Measurements from ENCODE around the gene COL2A1. TPM values are rescaled to one million over a fixed set of nuclear protein-coding genes. Genes with fewer than 3 reads are reported as not detected.

The COL2A1 gene
- total RNA-seq, 4 donors from 2014 or later: 0.15 to 1.9 TPM; not detected in 2

- Histone ChIP-seq H3K27me3 (no peaks in the 10 kb centered on the region), H3K36me3 (no peaks in the 10 kb centered on the region), H3K9me3 (no peaks in the 10 kb centered on the region), H3K4me1 (no peaks in the 10 kb centered on the region), H3K27ac (no peak overlapping the region), H3K4me3 (no peak overlapping the region)
- DNase-seq: no peak
- TF ChIP-seq POLR2A (IDR thresholded peaks at IDR 0.05) (no peak), CTCF (IDR thresholded peaks at IDR 0.05) (no peak)
- intact Hi-C loops (cut with DNase I; ENCODE audit: low total_unique reads): no loop called here
Measured at GRCh38 chr12:47980197-47980596, 24.1 kb downstream of the COL2A1 start.

- TF ChIP-seq CTCF (IDR thresholded peaks at IDR 0.05) (no peak), POLR2A (IDR thresholded peaks at IDR 0.05) (no peak)
- DNase-seq: no peak
- Histone ChIP-seq H3K9me3 (no peaks in the 10 kb centered on the region), H3K27ac (no peak overlapping the region), H3K4me1 (no peaks in the 10 kb centered on the region), H3K36me3 (no peaks in the 10 kb centered on the region), H3K4me3 (no peak overlapping the region), H3K27me3 (no peaks in the 10 kb centered on the region)
- intact Hi-C loops (cut with DNase I; ENCODE audit: low total_unique reads): no loop called here
Measured at GRCh38 chr12:47979686-47980085, 24.6 kb downstream of the COL2A1 start.

- DNase-seq: no peak
- no peak for TF ChIP-seq POLR2A (IDR thresholded peaks at IDR 0.05)
- no peak for TF ChIP-seq CTCF (IDR thresholded peaks at IDR 0.05)
- Histone ChIP-seq H3K9me3 (no peaks in the 10 kb centered on the region), H3K27ac (no peak overlapping the region), H3K4me3 (no peak overlapping the region), H3K36me3 (no peaks in the 10 kb centered on the region), H3K4me1 (no peaks in the 10 kb centered on the region), H3K27me3 (no peaks in the 10 kb centered on the region)
- intact Hi-C loops (cut with DNase I; ENCODE audit: low total_unique reads): no loop called here
Measured at GRCh38 chr12:47979166-47979565, 25.1 kb downstream of the COL2A1 start.

- Histone ChIP-seq H3K36me3 (no peaks in the 10 kb centered on the region), H3K27ac (no peak overlapping the region), H3K4me3 (no peak overlapping the region), H3K27me3 (no peaks in the 10 kb centered on the region), H3K9me3 (no peaks in the 10 kb centered on the region), H3K4me1 (no peaks in the 10 kb centered on the region)
- intact Hi-C loops (cut with DNase I; ENCODE audit: low total_unique reads): no loop called here
- no peak for DNase-seq
- TF ChIP-seq POLR2A (IDR thresholded peaks at IDR 0.05): no peak
- no peak for TF ChIP-seq CTCF (IDR thresholded peaks at IDR 0.05)
Measured at GRCh38 chr12:47978598-47978873, 25.7 kb downstream of the COL2A1 start.

GRCh38 chr12:47977772-47978597, 26.3 kb downstream of the COL2A1 start:
- Histone ChIP-seq H3K9me3 (no peaks in the 10 kb centered on the region), H3K36me3 (no peaks in the 10 kb centered on the region), H3K4me1 (no peaks in the 10 kb centered on the region), H3K4me3 (no peak overlapping the region), H3K27me3 (no peaks in the 10 kb centered on the region), H3K27ac (no peak overlapping the region)
- intact Hi-C loops (cut with DNase I; ENCODE audit: low total_unique reads): no loop called here
- TF ChIP-seq CTCF (IDR thresholded peaks at IDR 0.05) (no peak), POLR2A (IDR thresholded peaks at IDR 0.05) (no peak)
- no peak for DNase-seq

Measured in uterus (tissue), 4 donors.